ENCODE measurements around the gene CPAMD8.

DNA sequence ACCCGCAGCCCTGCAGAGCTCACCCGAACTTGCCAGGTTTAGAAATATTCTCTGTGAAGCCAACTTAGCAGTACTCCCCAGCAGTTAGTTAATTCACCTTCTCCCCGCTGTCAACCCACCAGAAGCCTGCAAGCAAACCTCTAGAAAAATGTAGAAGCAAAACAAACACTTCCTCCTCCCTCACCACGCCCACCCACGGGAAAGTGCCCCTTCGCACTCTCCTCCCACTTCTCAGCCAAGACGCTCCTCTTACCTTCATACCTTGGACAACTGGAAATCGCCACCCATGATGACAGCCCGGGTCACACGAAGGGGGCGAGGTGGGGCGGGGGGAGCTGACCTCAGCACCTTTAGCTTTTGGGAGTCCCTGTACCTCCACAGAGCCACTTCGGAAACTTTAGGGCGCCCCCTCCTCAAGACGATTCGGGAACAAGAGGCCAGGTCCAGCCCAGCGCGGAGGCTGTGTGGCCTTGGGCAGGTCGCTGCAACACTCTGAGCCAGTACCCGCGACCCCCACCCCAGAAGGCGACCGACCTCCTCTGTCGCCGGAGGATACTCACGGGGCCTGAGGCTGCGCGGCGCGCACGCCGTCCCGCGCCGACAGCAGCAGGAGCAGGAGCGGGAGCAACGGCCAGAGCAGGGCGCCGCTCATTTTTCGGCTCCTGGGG is 485 bp downstream of the CPAMD8 start:
- TF ChIP-seq, protein P1, sequence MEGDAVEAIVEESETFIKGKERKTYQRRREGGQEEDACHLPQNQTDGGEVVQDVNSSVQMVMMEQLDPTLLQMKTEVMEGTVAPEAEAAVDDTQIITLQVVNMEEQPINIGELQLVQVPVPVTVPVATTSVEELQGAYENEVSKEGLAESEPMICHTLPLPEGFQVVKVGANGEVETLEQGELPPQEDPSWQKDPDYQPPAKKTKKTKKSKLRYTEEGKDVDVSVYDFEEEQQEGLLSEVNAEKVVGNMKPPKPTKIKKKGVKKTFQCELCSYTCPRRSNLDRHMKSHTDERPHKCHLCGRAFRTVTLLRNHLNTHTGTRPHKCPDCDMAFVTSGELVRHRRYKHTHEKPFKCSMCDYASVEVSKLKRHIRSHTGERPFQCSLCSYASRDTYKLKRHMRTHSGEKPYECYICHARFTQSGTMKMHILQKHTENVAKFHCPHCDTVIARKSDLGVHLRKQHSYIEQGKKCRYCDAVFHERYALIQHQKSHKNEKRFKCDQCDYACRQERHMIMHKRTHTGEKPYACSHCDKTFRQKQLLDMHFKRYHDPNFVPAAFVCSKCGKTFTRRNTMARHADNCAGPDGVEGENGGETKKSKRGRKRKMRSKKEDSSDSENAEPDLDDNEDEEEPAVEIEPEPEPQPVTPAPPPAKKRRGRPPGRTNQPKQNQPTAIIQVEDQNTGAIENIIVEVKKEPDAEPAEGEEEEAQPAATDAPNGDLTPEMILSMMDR (IDR thresholded peaks at IDR 0.05), result no peak
- no peak for TF ChIP-seq POLR2A (IDR thresholded peaks at IDR 0.05)

All from adrenal gland (tissue), 5 donors.